HG03095 (cell line): ENCODE measurements around the gene PTPN7.
"Not testable (repeated sequence)": the region's sequence is repeated elsewhere in the genome, so short reads cannot be mapped to it uniquely, and the experiment has no call there.

ENCODE experiments used
- ATAC-seq: cut with Tn5 transposase; IDR thresholded peaks from one replicate; pipeline ENCODE4 v1.9.1; 2021; ENCODE audit warnings: moderate library complexity; ENCODE audit not compliant: unreplicated experiment

PTPN7 gene

DNA sequence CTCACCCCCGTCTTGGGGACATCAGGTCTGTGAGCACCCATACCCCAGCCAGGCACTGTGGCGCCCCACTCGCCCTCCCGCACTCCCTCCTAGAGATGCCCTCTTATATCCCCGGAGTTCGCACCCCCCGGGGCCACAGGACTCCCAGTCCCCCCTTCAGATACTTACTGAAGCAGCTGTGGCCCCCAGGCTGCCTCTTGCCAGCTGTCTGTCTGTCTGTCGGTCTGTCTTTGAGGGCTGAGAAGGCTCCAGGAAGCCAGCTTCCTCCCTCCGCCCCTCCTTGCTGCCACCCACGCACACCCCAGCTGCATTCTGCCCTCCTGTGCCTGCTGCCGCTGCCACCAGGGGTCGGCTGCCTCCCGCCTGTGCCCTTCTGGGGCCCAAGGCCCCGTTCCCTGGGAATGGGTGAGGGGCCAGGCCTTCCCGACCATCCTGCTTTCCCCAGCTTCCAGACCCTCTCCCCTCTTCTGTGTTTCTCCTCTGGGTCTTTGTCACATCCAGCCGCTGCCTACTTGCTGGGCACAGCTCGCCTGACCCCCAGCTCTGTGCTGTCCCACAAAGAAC is at the start of gene PTPN7:
PTPN7 (minus strand) TSS at position 226 of the 564 bp plus-strand sequence. CDS start 1,200 bp downstream, outside the sequence.
- no peak for ATAC-seq

DNA sequence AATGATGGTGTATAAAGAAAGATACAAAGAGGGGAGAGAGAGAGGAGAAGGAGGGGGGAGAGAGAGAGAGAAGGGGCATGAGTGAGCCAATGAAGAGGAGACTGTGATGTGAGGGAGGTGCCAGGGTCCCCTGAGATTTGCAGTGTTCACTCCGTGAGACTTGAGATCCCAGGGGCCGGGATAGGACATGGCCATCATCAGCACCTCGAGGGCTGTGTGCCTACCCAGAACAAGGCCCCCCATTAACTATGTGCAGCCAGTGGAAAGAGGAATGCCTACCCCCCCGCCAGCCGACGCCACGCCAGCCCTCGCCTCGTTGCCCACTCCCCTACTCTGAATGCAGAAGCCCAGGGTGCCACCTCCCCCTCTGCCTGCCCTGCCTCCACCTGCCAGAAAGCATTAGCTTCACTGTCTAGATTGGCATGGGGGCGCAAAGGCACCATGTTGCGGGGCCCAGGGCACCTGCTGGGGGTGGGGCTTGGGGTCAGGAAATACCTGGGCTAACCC is 48.0 kb upstream of the PTPN7 start:
- ATAC-seq: no peak

- ATAC-seq: no peak
Observed at GRCh38 chr1:202207292-202207691, 46.9 kb upstream of the PTPN7 start.

- ATAC-seq: no peak
Observed at GRCh38 chr1:202205523-202206190, 45.3 kb upstream of the PTPN7 start.

- ATAC-seq: no peak
Observed at GRCh38 chr1:202204065-202204464, 43.7 kb upstream of the PTPN7 start.

- no peak for ATAC-seq
Observed at GRCh38 chr1:202203238-202204039, 43.0 kb upstream of the PTPN7 start.

DNA sequence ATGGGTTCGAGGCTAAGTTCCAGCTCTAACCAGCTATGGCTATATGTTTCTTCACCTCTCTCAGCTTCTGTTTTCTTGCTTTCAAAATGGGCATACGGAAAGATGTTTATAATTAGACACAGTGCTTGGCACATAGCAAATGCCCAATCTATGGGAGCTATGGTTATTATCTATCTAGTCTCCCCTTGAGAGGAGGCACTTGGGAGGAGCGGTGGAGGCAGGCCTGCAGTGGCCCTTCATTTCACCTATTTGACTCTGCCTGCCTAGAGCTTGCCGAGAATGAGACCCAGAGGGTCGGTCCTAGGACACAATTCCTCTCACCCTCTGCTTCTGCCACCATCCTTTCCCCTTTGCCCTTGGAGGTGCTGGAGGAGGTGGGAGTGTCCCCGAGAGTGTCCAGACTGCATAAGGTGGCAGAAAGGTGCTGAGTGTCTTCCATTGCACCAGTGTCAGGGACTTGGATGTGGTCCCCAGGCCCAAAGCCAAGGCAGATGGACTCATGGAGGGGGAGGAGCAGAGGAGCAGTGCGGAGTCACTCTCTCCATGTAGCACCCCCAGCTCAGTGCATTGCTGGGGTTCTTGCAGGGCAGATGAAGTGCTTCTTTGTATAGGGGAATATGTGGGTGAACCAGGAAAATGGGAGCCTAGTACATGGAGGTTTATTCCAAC is 42.2 kb upstream of the PTPN7 start:
- no peak for ATAC-seq

DNA sequence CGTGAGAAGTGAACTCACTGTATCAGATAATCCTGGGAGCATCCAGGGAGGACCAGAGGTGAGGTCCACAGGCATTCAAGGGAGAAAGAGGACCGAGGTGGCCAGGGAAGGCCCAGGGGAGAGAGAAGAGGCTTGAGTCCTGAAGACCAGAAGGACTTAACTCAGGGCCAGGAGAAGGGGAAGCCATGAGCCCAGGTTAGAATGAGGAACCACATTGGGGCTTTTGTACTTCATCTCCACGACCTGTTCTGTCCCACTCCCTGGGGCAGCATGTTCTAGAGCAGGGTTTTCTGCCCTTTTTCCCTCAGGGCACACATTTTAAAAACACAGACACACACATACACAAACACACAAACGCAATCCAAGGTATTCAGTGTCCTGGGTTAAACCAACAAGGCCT is 41.6 kb upstream of the PTPN7 start:
- no peak for ATAC-seq

- ATAC-seq: no peak
Observed at GRCh38 chr1:202201266-202201665, 40.9 kb upstream of the PTPN7 start.

DNA sequence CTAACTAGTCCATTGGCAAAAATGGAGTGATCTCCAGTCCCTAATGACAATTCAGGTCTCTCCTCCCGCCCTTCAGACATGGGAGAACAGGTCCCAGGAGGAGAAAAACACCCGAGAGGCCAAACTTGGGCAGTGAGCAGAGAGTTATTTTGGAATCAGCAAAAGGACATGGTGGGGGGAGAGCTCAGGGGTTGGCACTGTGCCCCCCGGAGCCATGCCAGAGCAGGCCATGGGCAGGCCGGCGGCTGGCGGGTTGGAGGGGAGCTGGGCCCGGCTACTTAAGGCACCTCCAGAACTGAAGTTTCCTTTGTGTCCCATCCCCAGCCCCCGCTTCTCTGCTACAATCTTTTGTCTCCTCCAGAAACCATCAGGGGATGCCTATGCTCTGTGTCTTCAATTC is 40.3 kb upstream of the PTPN7 start:
- ATAC-seq: no peak

DNA sequence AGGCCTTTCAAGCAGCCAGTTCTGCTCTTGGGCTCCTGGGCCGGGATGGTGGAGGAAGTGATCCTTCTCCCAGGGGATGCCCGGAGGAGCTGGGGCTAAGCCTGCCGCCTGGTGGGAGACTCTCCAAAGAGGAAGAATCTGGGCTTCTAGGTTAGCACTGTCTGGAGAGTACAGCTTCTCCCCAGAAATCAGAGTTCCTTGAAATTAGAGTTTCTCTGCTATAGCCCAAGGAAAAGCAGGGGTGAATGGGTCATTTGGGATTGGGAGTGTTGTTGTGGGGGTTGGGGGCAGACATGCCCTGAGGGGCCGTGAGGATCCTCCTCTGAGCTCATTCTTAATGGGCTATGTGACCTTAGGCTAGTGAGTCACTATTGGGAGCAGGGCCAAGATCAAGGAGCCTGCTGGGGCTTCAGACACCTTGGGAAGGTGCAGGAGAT is 39.7 kb upstream of the PTPN7 start:
- ATAC-seq: no peak

DNA sequence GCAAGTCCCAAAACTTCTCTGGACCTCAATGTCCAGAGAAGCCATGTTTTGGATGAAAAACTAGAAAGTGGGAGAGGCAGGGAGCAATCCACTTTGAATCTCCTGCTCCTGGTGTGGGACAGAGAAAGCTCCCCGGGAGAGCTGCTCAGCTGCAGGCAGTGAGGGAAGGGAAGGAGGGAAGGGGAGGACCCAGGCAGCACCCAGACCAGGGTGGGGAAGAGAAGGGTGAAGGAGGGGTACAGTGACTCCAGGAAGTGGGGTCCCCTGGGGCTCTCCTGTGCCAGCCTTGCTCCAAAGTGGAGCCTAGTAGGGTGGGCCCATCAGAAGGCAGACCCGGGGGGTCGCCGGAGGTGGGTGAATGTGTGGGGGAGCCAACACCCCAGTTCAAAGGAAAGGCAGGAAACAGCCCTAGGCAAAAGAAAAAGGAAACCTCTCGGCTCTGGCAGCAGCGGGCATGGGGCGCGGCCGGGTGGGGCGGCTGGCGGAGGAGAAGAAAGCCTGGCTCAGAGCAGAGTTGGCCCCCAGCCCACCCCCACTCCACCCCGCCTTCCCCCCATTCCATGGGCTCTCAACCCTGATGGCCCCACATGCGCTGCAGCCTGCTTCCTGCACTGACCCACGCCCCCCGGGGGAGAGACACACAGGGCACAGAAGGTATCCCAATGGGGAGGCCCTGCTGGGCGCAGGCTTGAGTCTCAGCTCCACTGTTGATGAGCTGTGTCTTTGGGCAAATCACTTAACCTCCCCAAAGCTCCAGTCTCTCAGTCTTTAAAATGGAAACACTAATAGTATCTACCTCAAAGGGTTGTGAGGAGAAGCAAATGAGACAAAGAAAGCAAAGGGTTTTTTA is 38.9 kb upstream of the PTPN7 start:
- no peak for ATAC-seq

GRCh38 chr1:202198366-202198724 is 37.9 kb upstream of the PTPN7 start:
- ATAC-seq: no peak

DNA sequence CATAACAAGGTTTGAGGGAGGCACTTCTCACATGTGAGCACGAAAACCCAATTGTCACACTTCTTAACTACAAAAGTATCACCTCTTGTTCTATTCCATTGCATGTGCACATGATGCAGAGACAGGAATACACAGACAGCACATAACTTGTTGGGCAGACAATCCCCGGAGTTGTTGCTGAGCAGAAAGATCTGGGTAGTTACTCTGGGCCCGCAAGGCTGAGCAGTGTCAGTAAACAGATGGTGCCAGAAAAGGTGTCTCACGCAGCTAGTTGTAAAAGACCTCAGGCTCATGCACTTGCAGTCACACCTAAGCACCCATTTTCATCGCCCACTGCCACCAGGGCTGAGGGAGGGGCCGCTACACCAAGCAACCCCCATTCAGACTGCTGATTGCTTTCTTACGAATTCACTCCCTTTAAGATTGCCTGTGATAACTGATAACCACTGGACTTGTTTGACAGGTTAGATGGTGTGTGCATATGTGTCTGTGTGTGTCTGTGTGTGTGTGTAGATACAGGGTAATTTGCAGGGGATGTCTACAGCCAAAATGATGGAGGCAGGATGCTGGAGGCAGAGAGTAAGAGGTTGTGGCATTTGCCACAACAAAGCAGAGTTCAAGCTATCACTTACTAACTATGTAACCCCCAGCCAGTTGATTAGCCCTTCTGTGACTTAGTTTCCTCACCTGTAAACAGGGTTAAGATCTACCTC is 37.4 kb upstream of the PTPN7 start:
- no peak for ATAC-seq

DNA sequence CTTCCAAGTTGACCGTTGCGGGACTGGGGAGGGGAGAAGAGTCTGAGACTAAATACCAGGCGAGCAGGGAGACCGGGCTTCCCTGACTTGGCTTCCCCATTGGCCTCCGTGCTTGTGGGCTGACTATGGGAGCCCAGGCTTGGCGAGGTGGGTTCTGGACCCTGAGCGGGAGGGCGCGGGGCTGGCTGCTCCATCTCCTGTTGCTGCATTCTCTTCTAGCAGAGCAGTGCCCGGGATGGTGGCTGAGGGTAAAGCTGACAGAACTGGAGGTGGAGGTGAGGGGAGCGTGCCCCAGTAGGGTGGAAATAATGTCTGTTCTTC is 33.9 kb upstream of the PTPN7 start:
- ATAC-seq: no peak

DNA sequence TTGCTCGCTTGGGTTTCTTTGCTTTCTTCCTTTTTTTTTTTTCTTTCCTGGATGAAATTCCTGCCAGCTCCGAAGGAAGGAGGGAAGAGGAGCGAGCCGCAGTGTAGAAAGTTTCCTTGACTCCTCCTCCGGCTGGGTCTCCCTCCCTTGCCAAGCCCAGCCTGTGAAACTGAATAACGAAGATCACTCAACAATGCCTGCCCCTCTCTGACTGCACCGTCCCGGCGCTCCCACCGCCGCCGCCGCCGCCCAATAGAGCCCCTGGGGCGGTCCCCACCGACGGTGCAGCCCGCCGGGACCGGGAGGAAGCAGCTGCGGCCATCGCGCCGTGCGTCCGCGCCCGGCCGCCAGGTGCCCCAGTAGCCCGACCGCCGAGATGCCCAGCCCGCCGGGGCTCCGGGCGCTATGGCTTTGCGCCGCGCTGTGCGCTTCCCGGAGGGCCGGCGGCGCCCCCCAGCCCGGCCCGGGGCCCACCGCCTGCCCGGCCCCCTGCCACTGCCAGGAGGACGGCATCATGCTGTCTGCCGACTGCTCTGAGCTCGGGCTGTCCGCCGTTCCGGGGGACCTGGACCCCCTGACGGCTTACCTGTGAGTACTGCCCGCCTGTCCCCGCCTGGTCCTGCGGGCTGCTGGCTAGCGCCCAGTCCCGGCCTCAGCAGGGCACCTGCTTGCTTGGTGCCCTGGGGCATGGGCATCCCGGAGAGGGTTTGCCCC is 33.4 kb upstream of the PTPN7 start, which contains the start of gene LGR6:
LGR6 (plus strand) TSS at position 186 of the 714 bp plus-strand sequence; CDS start at position 377, 191 bp downstream.
- no peak for ATAC-seq

GRCh38 chr1:202192770-202193613 is 32.6 kb upstream of the PTPN7 start:
- ATAC-seq: no peak

- ATAC-seq: not testable (repeated sequence)
Observed at GRCh38 chr1:202191391-202191790, 31.0 kb upstream of the PTPN7 start.
